DMS 273 (cell line): ENCODE measurements around the gene KIF1A.
"Not testable (repeated sequence)": the region's sequence is repeated elsewhere in the genome, so short reads cannot be mapped to it uniquely, and the experiment has no call there.

Experiments used
- DNase-seq: peaks from one replicate; lab custom pipeline; 2025; ENCODE audit not compliant: unreplicated experiment; lab: John Stamatoyannopoulos, UW

KIF1A gene

DNA sequence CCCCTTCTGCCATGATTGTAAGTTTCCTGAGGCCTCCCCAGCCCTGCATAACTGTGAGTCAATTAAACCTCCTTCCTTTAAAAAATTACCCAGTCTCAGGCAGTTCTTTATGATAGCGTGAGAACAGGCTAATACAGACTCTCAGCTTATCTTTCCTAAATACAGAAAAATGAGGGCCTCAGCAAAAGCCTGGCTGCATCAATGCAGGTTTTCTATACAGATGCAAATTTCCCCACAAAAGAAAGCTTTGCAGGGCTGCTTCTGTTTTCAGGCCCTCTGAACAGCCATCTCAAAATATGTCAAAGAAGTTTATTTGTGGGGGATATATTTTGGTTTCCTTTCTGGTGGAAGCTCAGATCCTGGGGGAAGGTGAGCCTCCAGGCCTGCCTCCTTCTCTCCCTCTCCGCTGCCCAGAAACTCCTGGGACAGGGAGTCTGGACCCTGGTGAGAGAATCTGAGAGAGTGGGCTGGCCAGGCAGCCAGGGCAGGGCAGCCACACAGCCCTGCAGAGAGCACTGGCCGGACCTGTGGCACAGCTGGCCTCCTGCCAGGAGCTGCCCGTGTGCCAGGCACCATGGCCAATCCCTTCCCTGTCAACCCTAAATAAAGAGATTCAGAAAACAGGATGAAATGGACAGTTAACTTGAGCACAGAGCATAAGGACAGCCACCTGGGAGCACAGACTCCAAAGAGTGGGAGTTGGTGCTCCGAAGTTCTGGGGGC lies 27.0 kb upstream of the KIF1A start:
- DNase-seq: no peak

DNA sequence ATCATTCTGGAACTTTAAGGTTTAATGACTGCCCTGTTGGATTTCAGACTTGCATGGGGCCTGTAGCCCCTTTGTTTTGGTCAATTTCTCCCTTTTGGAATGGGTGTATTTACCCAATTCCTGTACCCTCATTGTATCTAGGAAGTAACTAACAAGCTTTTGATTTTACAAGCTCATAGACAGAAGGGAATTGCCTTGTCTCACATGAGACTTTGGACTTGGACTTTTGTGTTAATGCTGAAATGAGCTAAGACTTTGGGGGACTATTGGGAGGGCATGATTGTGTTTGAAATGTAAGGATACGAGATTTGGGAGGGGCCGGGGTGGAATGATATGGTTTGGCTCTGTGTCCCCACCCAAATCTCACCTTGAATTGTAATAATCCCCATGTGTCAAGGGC lies 26.3 kb upstream of the KIF1A start:
- not testable (repeated sequence) for DNase-seq

DNA sequence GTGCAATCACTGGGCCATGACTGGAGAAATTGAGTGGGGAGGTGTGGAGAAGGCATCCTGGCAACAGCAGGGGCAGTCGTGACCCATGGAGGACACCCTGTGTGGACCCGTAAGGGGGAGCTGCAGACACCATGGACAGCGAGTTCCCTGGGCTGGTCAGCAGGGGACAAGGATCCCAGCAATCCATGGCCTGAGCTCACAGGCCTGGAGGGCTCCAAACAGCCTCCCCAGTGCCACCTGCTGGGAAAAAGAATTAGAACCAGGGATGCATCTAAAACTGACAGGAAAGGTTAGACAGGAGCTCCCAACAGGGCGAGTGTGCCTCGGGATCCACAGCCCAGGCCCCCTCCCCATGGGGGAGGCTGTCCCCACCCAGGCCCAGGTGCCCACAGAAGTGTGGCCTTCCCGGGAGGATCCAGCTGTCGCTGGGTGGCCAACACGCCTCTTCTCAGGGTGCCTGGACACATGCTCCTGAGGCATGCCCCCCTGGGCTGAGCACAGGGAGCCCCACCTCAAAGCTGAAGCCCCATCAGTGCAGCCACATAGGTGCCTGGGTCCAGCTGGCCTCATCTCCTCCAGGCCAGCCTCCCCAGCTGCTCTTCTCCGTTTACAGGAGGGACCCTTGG lies 20.5 kb upstream of the KIF1A start:
- DNase-seq: peak; percentile 74

DNA sequence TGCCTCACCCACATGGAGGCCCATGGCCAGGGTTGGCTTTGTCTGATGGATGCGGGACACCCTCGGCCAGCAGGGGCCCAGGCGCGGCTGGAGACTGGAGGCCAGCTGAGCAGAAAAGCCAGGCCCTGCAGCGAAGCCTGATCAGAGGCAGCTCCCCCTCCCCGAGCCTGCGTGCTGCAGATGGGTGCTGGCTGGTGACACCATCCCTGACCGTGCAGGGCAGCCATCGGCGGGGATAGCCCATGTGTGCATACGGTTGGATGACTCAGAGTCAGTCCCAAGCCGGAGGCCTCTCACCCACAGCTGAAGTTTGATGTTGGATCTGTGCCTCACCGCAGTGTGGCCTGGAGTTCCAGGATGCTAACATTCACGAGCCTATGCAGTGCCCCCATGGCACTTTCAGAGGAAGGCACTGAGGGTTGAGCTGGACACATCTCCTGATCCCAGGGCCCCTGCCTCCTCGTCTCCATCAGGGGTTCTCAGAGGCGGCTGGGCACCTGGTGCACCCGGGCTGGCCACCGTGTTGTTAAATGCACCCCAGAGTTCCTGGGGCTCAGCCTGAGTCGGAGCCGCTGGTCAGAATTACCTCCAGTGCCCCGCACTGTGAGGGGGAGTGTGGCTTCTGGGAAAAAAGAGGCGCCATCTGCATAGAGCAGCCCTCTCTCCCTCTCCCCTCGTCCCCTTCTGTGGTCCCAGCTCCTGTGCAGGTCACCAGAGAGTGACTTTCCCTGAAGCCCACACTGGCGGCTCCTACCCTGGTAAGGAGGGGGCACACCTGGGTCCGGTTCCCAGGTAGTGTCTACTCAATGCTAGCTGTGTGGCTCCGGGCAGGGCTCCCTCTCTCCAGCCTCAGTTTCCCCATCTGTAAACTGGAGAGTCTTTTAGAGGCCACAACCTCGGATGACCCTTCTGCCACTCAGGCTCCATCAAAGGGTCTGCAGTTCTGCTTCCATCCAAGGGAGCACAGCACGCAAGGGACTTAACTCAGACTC lies 19.4 kb upstream of the KIF1A start:
- DNase-seq: no peak

DNA sequence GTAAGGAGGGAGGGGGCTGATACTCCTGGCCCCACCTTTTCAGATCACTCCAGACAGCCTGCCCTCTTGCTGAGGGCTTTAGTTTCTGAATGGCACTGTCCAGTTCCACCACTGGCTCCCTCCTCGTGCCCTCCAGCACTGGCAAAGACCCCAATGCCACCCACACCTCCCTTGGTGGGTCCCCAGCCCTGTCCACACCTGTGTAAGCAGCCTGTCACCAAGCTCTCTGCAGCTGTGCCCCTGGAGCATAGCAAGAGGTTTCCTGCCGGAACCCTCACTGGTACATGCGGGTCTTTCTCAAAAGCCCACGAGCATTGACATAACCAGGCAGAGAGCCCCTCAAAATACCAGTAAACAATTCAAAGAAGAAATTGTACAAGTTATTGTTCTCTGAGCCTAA lies 17.6 kb upstream of the KIF1A start:
- no peak for DNase-seq

DNA sequence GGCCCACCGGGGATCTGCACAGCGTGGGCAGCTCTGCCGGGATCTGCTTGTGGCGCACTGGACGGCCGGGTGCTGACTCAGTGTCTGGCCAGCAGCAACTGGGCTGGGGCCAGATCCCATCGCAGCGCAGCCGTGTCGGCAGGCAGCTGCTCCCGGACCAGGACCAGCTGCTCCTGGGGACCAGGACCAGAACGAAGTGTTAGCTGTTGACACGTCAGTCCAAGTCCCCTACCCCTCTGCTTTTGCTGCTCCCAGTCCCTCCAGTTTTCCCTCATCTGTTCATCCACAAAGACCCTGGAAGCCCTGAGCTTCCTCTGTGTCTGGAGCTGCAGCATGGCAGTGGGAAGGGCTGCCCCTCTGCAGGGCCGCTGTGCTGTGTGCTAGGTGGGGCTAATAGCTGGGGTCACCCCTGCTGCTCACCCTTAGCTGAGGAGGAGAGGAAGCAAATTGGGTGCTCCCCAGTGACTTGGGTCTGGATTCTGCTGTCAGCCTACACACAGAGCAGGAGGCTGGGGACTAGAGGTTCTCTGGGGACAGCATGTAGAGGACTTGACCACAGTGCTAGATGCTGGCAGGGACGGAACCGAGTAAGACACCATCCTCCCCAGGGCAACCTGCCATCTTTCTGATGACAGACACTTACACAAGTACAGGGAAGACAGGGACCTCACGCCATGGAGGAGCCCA lies 16.9 kb upstream of the KIF1A start:
- peak; percentile 28 for DNase-seq

DNA sequence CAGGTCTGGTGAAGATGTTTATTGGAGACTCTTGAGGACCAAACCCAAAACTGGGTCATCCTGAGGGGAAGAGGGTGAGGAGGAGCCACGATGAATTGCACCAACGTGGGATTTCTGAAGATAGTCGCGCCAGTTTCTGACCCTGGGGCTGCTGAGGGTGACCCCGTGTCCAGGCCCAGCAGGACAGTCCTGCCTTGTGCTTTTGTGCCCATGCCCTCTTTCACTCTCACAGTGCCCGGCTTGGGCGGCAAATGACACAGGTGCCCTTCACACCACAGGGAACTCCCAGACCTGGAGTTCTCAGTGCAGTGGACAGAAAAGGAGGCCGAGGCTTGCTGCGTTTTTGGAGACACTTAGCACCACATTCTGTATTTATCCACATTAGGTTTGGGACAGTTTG lies 15.5 kb upstream of the KIF1A start:
- DNase-seq: no peak

DNA sequence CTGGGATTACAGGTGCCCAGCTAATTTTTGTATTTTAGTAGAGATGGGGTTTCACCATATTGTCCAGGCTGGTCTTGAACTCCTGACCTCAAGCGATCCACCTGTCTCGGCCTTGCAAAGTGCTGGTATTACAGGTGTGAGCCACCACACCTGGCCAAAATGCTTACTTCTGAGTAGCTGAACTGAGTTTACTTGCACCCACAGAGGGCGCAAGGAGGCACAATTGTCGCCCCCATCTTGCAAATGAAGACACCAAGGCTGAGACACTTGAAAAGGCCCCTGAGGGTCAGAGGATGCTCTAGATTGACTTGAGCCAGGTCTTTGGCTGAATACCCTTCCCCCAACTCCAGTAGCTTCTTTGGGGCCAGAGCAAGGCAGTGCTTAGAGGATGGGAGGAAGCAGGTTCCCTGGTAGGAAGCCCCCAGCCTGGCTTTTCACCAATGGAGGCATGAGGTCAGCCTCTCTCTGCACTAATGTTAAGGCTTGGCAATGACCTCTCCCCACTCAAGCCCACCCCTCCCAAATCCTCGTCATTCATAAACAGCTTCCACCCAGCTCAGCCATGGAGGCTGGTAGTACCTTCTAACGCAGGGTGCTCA lies 14.5 kb upstream of the KIF1A start:
- DNase-seq: no peak

DNA sequence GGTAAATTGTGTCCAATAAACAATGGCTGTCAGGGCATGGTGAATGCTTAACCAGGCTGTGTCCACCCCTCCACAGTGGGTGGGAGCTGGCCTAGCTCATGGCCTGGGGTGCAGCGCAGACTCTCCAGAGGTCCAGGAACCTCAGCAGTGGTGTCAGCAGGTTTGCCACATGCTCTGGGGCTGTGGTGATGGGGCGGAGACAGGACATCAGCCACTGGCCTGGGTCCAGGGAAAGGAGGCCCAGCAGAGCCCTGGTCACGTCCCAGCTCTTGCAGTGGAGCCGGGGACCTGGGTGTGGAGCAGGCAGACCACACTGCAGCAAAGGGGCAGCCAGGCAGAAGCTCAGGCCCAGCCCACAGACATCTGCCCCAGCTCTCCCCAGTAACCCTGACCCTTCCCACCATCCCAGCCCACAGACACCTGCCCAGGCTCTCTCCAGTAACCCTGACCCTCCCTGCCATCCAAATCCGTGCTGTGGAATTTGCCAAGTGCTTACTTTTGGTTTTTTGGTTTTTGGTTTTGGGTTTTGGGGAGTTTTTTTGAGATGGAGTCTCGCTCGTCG lies 13.8 kb upstream of the KIF1A start:
- DNase-seq: no peak

DNA sequence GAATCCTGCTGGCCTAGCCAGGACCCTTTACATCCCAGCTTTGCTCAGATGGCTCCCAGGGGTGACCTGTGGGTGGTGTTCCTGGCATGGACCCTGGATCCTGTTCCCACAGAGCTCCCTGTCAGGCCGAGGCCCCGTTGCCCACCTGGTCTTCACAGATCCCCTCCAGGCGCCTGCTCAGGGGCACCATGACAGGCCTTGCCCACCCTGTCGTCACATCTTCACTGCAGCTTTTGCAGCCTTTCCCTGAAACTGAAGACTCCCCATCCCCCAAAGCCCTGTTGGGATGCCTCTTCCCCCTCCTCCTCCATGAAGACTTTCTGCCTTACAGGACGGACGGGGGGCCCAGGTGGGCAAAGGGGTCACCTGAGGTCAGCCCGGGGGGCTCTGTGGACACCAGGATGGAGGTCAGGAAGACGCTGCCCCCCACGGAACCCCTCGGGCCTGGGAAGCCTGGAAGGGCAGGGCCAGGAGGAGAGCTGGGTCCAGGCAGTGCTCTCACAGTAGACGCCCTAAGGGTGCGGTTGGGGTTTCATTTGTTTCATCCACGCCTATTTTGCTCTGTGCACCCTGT lies 13.0 kb upstream of the KIF1A start:
- no peak for DNase-seq

DNA sequence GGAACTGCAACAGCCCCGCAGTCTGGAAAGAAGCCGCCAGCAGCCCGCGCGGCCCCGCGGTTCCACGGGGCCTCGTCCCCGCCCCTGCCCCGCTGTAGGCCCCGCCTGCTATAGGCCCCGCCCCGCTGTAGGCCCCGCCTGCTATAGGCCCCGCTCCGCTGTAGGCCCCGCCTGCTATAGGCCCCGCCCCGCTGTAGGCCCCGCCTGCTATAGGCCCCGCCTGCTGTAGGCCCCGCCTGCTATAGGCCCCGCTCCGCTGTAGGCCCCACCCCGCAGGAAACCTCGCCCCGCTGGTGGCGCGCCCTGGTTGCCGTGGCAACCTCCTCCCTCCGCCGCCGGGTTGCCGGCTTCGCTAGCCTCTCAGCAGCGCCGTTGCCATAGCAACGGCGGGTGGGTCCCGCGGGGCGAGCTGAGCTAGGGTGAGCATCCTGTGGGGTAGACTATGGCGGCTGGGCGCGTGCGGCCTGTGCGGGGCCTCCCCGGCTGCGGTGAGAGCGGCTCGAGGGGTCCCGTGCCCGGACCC lies 12.2 kb upstream of the KIF1A start:
- peak; percentile 99 for DNase-seq

DNA sequence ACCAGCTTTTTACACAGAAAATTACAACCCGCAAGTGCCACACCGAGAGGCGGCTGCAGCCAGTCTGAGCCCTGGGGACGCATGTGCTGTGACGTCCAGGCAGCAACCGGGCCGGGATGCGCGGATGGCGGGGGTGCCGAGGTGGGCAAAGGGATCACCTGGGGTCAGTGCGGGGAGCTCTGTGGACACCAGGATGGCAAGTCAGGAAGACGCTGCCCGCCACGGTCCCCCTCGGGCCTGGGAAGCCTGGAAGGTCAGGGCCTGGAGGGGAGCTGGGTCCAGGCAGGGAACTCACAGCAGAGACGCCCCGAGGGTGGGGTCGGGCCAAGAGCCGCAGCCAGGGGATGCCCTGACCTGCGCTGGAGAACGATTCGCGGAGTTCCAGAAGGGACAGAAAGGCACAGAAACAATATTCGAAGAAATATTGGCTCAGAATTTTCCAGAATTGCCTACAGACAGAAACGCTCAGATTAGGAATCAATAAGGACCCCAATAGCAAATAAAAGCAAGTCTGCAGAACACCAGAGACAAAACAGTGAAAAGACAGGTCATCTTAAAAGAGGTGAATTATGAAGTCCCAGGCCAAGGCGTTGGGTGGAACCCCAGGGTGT lies 11.7 kb upstream of the KIF1A start:
- no peak for DNase-seq

DNA sequence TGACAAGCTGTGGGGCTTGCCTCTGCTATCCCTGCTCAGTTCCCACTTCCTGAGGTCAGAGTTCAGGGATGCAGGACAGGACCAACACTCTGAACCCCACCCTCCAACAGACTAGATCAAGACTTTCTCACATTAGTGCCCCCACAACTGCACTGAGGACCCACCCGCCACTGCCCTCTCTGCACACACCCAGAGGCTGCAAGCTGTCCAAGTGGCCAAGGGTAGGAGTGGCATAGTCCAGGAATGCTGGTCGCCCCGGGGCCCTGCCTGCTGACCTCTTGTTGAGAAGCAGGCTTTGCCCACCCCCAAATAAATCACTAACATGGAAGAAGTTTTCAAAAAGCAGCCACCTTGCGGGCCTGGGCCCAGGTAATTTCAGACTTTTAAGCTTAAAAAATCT lies 5.5 kb upstream of the KIF1A start:
- DNase-seq: no peak

DNA sequence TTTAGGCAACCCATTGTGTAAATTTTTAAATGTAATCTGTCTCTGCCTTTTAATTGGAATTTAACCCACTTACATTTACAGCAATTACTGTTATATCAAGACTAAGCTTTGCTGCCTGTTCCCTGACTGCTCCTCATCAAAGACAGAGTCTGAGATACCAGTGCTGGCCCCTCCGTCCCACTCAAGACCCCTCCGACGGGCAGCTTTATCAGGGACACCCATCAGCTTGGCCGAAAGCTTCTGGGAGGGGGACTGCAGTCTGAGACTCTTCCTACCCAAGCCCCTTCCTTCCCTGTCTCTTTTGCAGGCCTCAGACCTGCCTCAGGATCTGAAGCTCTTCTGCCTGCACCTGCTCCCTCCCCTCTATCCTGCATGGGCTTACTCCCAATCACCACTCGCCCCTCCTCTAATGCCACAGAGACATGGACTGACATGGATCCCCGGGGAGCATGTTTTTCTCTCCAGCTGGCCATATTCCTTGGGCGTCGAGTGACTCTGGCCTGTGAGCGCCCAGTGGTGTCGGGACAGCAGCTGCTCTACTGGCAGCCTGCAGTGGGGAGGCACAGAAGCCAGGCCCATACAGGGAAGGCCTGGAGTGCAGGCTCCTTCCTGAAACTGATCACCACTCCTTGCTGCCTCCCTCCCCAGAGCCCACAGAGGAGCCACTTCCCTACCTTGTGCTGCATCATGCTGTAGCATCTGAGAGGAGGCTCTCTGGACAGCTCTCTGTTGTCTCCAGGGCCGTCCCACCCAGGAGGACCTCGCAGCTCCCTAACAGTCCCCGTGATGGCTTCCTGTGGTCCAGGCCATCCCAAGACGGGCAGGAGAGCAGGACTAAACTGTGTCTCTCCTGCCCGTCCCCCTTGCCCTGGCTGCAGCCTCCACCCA lies 3.7 kb upstream of the KIF1A start:
- no peak for DNase-seq

DNA sequence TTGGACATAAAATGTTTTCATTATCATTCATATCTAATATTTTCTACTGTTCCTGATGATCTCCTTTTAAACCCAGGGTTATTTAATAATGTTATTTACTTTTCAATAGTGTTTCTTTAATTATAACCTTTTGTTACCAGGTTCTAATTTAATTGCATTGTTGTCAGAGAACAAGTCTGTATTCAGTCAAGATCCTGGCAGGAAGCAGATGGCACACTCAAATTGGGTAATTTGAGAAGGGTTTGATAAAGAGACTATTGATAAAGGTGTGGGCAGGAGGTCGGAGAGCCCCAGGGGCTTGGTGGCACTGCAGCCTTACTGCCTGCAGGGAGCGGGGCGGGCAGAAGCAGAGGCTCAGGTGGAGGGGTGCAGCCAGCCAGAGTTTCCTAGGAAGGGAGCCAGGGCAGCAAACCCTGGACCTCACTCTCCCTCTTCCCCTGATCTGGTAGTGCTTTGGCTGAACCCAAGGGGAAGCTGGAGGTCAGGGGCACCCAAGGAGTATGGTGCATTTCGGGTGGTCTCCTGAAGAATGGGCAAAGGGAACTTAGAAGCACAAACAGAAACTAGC lies 2.3 kb upstream of the KIF1A start:
- no peak for DNase-seq

DNA sequence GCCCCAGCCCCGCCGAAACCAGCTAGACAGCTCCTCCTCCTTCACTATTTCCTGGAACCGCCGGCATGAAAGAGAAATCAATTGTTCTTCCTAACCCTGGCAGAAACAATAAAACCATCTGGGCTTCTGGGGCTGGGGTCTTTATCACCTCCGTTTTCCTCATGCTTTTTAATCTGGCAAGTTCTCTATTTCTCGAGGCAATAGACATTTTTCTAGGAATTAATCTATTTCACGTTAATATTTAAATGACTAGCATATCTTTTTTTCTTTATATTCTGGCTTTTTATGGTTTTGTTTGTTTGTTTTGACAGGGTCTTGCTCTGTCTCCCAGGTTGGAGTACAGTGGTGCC lies 1.4 kb upstream of the KIF1A start:
- DNase-seq: no peak

DNA sequence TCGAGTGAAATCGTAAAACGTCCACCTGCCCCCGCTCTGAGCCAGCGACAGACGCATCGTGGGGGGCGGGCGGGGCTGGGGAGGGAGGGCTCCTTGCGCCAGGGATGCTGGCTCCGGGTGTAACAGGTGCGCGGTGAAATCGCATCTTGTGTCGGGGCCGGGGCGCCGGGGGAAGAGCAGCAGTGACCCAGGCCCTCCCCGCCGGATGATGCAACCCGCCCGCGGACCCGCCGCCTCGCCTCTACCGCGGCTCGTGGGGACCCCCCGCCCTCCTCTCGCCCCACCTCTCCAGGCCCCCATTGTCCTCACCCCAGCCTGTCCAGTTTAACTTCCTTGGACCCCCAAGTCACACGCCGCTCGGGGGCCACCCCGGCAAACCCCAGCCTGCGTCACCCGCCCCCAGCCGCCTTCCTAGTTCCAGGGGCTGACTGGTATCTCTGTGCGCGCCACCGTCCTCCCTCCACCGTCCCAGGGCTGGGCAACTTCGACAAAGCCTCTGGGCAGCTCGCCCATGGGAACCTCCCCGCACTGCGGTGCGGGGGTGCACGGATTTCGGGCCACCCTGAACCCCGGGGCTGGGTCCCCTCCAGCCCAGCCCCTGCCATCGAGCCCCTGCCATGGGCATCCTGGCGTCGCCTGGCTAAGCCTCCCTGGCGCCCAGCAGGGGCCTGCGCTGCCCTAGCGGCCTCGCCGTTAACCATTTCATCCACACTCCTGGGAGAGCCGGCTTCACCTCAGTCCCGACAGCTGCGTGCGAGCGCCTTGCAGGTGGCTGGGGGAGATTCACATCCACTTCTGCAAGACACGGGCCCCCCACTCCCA lies 799 bp upstream of the KIF1A start:
- peak; percentile 72 for DNase-seq
